Measurements from ENCODE around the gene THRAP3. TPM values are rescaled to one million over a fixed set of nuclear protein-coding genes. Genes with fewer than 3 reads are reported as not detected.
A peak's percentile ranks its signal among the peaks of the same experiment; 100 is the strongest.

Gene THRAP3
- total and polyA plus RNA-seq, 7 donors: 45.8 to 159 (median 96.6) TPM

- intact Hi-C loops (cut with DNase I): loop anchor here in 1 of 2 donors (5.0 kb wide), 1 partner anchor 116 kb away; no protein-coding TSS in a partner anchor
- H3K27ac ChIP-seq: peak within 1 kb of the TSS; percentile 79
Observed at GRCh38 chr1:36306210-36306901, 82.1 kb downstream of the THRAP3 start, which contains the start of gene SH3D21. Gene SH3D21 (plus strand): TSS chr1:36306368. CDS start chr1:36306421, 53 bp downstream.

DNA sequence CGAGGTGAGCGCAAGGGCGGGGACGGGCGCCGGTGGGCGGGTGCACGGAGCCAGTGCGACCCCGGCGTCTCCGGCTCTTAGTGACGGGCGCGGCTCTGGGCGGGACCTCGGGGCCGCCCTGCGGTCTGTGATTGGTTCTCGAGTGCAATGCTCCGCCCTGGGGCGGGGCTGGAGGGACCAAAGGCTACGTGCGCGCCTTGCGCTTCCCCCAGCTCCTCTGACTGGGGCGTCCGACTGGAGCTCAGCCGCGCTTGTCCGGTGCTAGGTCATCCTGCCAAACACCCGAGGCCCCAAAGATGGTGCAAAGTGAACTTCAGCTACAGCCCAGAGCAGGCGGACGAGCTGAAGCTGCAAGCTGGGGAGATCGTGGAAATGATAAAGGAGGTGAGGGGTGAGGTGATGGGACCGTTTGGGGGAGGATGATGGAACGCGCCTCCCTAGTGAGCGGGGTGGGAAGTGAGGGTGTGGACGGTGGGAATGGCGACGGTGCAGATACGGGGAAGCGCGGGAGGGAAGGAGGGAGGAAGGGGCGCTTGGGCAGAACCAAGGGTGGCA lies 82.7 kb downstream of the THRAP3 start:
- intact Hi-C loops (cut with DNase I): loop anchor here in 1 of 2 donors (5.0 kb wide), 1 partner anchor 115 kb away; no protein-coding TSS in a partner anchor

More at GRCh38 chr1:36306210-36306901, 82.1 kb downstream of the THRAP3 start, which contains the start of gene SH3D21:
- no peaks in the 10 kb centered on the region for H3K27me3 ChIP-seq (ENCODE audit: insufficient read depth in 3 of 3, low read length in 2 of 3)
- ATAC-seq: peak; percentile 57 to 72 (median 68)
- no peaks in the 10 kb centered on the region for H3K9me3 ChIP-seq
- TF ChIP-seq CTCF (IDR thresholded peaks at IDR 0.05): no peak
- peak; percentile 49 to 73 for DNase-seq
- WGBS, 3 donors: 3 to 5% (median 4%) methylated on average over 45 to 65 of the region's 65 CpGs
- H3K36me3 ChIP-seq (ENCODE audit: insufficient read depth in 1 of 2, low read depth in 1 of 2): peaks cover 0 to 63% of the 10 kb centered on the region in 2 donors
- H3K4me3 ChIP-seq: peak within 1 kb of the TSS; percentile 73
- H3K4me1 ChIP-seq: peaks cover 8% of the 10 kb centered on the region

DNA sequence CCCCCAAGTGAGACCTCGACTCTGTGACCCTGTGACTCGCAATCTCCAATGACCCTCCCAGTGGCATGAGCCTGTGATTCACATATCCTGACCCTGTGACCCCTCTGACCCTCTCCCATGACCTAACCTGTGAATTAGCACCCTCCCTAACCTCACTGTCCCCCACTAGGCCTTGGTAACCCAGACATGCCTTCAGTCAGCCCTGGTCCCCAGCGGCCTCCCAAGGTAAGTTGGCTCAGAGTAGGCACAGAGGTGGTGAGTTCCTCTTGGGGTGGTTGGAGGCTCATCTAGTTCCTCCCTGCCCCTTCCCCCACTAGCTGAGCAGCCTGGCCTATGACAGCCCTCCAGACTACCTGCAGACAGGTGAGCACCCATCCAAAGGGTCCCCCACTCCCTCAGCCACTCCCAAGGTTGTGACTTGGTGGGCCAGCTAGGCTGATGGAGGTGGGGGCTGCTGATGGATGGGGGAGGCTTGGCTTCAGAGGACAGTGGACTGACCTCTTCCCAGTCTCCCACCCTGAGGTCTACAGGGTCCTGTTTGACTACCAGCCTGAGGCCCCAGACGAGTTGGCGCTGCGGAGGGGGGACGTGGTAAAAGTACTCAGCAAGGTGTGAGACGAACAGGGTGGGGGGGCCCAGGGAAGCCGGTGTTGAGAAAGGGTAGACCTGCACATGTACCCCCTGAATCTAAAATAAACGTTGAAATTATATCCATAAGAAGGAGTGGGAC lies 83.5 kb downstream of the THRAP3 start:
- ATAC-seq: no peak
- no peak for TF ChIP-seq CTCF (IDR thresholded peaks at IDR 0.05)
- Histone ChIP-seq H3K4me1 (peaks cover 8% of the 10 kb centered on the region), H3K36me3 (ENCODE audit: insufficient read depth in 1 of 2, low read depth in 1 of 2) (peaks cover 0 to 49% of the 10 kb centered on the region in 2 donors), H3K27ac (no peak overlapping the region), H3K9me3 (no peaks in the 10 kb centered on the region), H3K27me3 (ENCODE audit: insufficient read depth in 3 of 3, low read length in 2 of 3) (no peaks in the 10 kb centered on the region), H3K4me3 (peak overlapping the region; percentile 73)
- no peak for DNase-seq
- intact Hi-C loops (cut with DNase I): loop anchor here in 1 of 2 donors (5.0 kb wide), 1 partner anchor 115 kb away; no protein-coding TSS in a partner anchor
- 84 to 93% (median 89%) methylated on average over 9 to 10 of the region's 10 CpGs for WGBS, 3 donors

More for the DNA sequence above, 82.7 kb downstream of the THRAP3 start:
- Histone ChIP-seq H3K9me3 (no peaks in the 10 kb centered on the region), H3K4me3 (peak overlapping the region; percentile 73), H3K36me3 (ENCODE audit: insufficient read depth in 1 of 2, low read depth in 1 of 2) (peaks cover 0 to 57% of the 10 kb centered on the region in 2 donors), H3K27me3 (ENCODE audit: insufficient read depth in 3 of 3, low read length in 2 of 3) (no peaks in the 10 kb centered on the region), H3K4me1 (peaks cover 8% of the 10 kb centered on the region), H3K27ac (peak overlapping the region; percentile 79)
- no peak for TF ChIP-seq CTCF (IDR thresholded peaks at IDR 0.05)
- peak; percentile 92 to 94 (median 92) for ATAC-seq
- DNase-seq: peak; percentile 92 to 95
- 1 to 2% (median 2%) methylated on average over 40 to 46 of the region's 46 CpGs for WGBS, 3 donors

- H3K36me3 ChIP-seq (ENCODE audit: insufficient read depth in 1 of 2, low read depth in 1 of 2): peaks cover 0 to 33% of the 10 kb centered on the region in 2 donors
- ATAC-seq: no peak
- H3K27me3 ChIP-seq (ENCODE audit: insufficient read depth in 3 of 3, low read length in 2 of 3): no peaks in the 10 kb centered on the region
- no peak overlapping the region for H3K4me3 ChIP-seq
- no peak overlapping the region for H3K27ac ChIP-seq
- H3K9me3 ChIP-seq: no peaks in the 10 kb centered on the region
- DNase-seq: no peak
- TF ChIP-seq CTCF (IDR thresholded peaks at IDR 0.05): no peak
- 97 to 98% (median 97%) methylated on average over 7 of the region's 7 CpGs for WGBS, 3 donors
- intact Hi-C loops (cut with DNase I): loop anchor here in 1 of 2 donors (5.0 kb wide), 1 partner anchor 113 kb away; no protein-coding TSS in a partner anchor
- H3K4me1 ChIP-seq: peaks cover 8% of the 10 kb centered on the region
Observed at GRCh38 chr1:36309397-36309796, 85.2 kb downstream of the THRAP3 start.
